Measurements from ENCODE around the gene RFNG. TPM values are rescaled to one million over a fixed set of nuclear protein-coding genes. Genes with fewer than 3 reads are reported as not detected.

Gene RFNG
- total RNA-seq, 1 experiment from 2014 or later: 40.4 TPM

DNA sequence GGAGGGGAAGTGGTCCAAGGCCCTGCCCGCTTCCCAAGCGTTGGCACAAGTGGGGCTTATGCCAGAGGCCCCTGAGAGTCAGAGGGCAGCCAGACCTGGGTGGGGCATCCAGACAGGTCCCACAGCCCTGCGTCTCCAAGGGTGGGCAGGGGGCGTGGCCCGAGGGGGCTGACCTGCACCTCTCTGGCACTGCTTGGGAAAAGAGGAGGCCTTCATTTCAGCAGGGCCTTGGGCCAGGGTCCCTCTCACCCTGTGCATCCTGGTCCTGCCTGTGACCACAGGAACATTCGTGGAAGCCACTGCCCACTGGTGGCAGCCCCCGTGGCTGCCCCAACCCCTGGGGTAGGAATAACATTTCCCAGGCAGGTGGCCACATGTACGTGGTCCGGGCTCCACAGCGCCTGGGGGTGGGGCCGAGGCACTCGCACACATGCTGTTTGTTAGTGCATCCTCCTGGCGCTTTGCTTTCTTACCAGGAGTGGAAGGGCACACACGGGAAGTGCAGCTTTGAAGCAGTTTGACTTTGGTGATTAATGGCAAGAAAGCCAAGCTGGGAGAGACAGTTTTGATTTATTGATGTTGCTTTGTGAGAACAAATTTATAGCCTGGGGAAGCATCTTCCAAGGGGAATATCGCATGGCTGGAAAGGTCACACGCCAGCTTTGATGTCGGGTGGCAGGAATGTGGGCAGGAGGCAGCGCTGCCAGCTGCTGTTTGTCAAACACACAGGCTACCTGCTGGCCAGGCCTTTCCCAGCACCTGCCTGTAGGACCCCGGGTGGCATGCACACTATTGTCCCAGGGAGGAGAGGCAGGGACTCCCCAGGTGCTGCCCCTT, 33.2 kb downstream of the RFNG start:
- Histone ChIP-seq H3K36me3 (ENCODE audit: low read depth) (no peaks in the 10 kb centered on the region), H3K4me1 (replicated peaks; ENCODE audit: insufficient read depth) (no peaks in the 10 kb centered on the region), H3K27me3 (ENCODE audit: insufficient read depth, low read depth) (no peaks in the 10 kb centered on the region), H3F3A (ENCODE audit: insufficient read depth, low read depth) (peaks cover 6% of the 10 kb centered on the region; the same call in 1 of the 2 replicates), H3K4me3 (no peak overlapping the region), H3K9me2 (ENCODE audit: insufficient read depth) (no peaks in the 10 kb centered on the region), H3K27ac (no peak overlapping the region), H3K9me3 (ENCODE audit: insufficient read depth, low read depth) (no peaks in the 10 kb centered on the region), H2AFZ (no peak overlapping the region), H3K4me2 (no peak overlapping the region), H4K20me1 (ENCODE audit: insufficient read depth) (peaks cover 5% of the 10 kb centered on the region; the same call in 1 of the 2 replicates), H3K79me2 (ENCODE audit: low read depth) (peaks cover 11% of the 10 kb centered on the region; the same call in 1 of the 2 replicates)
- ChIA-PET CTCF (interaction anchor here (0.8 kb wide), 1 partner anchor 56 kb away, joined by 4 read pairs; no protein-coding TSS in a partner anchor), POLR2A (ENCODE audit: unreplicated experiment) (no interaction called here)
- no peak for DNase-seq
- BruUV-seq (replicated peaks): no TSS peak
- intact Hi-C loops (cut with micrococcal nuclease; ENCODE audit: unreplicated experiment): no loop called here
- TF ChIP-seq, protein P1, sequence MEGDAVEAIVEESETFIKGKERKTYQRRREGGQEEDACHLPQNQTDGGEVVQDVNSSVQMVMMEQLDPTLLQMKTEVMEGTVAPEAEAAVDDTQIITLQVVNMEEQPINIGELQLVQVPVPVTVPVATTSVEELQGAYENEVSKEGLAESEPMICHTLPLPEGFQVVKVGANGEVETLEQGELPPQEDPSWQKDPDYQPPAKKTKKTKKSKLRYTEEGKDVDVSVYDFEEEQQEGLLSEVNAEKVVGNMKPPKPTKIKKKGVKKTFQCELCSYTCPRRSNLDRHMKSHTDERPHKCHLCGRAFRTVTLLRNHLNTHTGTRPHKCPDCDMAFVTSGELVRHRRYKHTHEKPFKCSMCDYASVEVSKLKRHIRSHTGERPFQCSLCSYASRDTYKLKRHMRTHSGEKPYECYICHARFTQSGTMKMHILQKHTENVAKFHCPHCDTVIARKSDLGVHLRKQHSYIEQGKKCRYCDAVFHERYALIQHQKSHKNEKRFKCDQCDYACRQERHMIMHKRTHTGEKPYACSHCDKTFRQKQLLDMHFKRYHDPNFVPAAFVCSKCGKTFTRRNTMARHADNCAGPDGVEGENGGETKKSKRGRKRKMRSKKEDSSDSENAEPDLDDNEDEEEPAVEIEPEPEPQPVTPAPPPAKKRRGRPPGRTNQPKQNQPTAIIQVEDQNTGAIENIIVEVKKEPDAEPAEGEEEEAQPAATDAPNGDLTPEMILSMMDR (conservative IDR thresholded peaks at IDR 0.05): no peak
- TF ChIP-seq EZH2 (IDR thresholded peaks at IDR 0.05; ENCODE audit: low read depth): no peak

DNA sequence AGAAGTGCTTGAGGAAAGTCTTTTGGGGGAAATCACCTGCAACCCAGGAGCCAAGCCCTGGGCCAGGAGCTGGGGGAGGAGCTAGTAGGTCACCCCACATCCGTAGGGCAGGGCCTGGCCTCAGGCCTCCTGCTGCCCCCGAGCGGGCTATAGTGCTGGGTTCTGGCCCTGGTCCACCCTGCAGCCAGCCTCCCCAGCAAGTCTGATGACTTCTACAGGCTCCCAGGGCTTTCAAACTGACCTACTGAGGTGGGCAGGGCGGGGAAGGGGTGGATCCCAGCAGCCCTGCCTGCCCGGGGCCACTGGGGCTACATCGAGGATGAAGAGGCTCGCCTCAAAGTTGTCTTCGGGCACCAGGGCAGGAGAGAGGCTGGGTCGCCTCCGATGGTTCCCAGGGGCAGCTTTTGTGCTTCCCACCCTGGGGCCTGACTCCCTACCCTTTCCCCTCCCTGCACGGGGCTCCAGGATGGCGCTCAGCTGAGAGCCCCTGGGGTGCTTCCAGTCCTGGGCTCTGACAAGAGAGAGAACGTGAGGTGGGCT, 33.9 kb downstream of the RFNG start:
- ChIA-PET CTCF (no interaction called here), POLR2A (ENCODE audit: unreplicated experiment) (no interaction called here)
- Histone ChIP-seq H4K20me1 (ENCODE audit: insufficient read depth) (peaks cover 5% of the 10 kb centered on the region; the same call in 1 of the 2 replicates), H3F3A (ENCODE audit: insufficient read depth, low read depth) (peaks cover 6% of the 10 kb centered on the region; the same call in 1 of the 2 replicates), H3K9me3 (ENCODE audit: insufficient read depth, low read depth) (no peaks in the 10 kb centered on the region), H3K4me1 (replicated peaks; ENCODE audit: insufficient read depth) (no peaks in the 10 kb centered on the region), H3K9me2 (ENCODE audit: insufficient read depth) (no peaks in the 10 kb centered on the region), H3K36me3 (ENCODE audit: low read depth) (no peaks in the 10 kb centered on the region), H3K27me3 (ENCODE audit: insufficient read depth, low read depth) (no peaks in the 10 kb centered on the region), H3K27ac (no peak overlapping the region), H3K4me2 (no peak overlapping the region), H3K4me3 (no peak overlapping the region), H2AFZ (no peak overlapping the region), H3K79me2 (ENCODE audit: low read depth) (peaks cover 11% of the 10 kb centered on the region; the same call in 1 of the 2 replicates)
- DNase-seq: no peak
- intact Hi-C loops (cut with micrococcal nuclease; ENCODE audit: unreplicated experiment): no loop called here
- BruUV-seq (replicated peaks): no TSS peak
- TF ChIP-seq, protein P1 (conservative IDR thresholded peaks at IDR 0.05): no peak
- no peak for TF ChIP-seq EZH2 (IDR thresholded peaks at IDR 0.05; ENCODE audit: low read depth)

DNA sequence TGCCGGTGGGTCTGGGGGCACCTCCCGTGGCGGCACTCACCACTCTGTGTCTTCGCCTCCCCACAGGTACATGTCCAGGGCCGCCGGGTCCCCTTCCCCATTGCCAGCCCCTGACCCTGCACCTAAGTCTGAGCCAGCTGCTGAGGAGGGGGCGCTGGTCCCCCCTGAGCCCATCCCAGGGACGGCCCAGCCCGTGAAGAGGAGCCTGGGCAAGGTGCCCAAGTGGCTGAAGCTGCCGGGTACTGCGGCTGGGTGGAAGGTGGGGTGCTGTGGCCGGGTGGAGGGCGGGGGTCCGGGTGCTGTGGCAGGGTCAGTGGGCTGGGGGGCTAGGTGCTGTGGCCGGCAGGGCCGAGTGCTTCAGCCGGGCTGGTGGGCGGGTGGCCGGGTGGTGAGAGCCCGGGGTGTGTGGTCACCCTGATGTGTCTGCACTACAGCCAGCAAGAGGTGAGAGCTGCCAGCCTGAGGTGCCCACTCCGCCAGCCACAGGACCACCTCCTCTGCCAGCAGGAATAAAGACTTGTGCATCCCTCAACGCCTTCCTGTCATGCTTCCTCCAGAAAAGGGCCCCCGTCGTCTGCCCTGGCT, 34.6 kb downstream of the RFNG start:
- H3K27ac ChIP-seq: no peak overlapping the region
- no peak overlapping the region for H2AFZ ChIP-seq
- BruUV-seq (replicated peaks): no TSS peak
- peaks cover 5% of the 10 kb centered on the region; the same call in 1 of the 2 replicates for H4K20me1 ChIP-seq (ENCODE audit: insufficient read depth)
- ChIA-PET POLR2A (ENCODE audit: unreplicated experiment) (no interaction called here), CTCF (no interaction called here)
- H3K9me2 ChIP-seq (ENCODE audit: insufficient read depth): no peaks in the 10 kb centered on the region
- H3K27me3 ChIP-seq (ENCODE audit: insufficient read depth, low read depth): no peaks in the 10 kb centered on the region
- no peaks in the 10 kb centered on the region for H3K36me3 ChIP-seq (ENCODE audit: low read depth)
- H3K79me2 ChIP-seq (ENCODE audit: low read depth): peaks cover 6% of the 10 kb centered on the region; the same call in 1 of the 2 replicates
- no peak overlapping the region for H3K4me3 ChIP-seq
- DNase-seq: no peak
- peaks cover 6% of the 10 kb centered on the region; the same call in 1 of the 2 replicates for H3F3A ChIP-seq (ENCODE audit: insufficient read depth, low read depth)
- no peak overlapping the region for H3K4me2 ChIP-seq
- TF ChIP-seq, protein P1 (conservative IDR thresholded peaks at IDR 0.05): no peak
- no peak for TF ChIP-seq EZH2 (IDR thresholded peaks at IDR 0.05; ENCODE audit: low read depth)
- intact Hi-C loops (cut with micrococcal nuclease; ENCODE audit: unreplicated experiment): no loop called here
- no peaks in the 10 kb centered on the region for H3K9me3 ChIP-seq (ENCODE audit: insufficient read depth, low read depth)
- H3K4me1 ChIP-seq (replicated peaks; ENCODE audit: insufficient read depth): no peaks in the 10 kb centered on the region

Measured in PC-9 (cell line).